ENCODE data around the gene PPP1R15B.

PPP1R15B gene

DNA sequence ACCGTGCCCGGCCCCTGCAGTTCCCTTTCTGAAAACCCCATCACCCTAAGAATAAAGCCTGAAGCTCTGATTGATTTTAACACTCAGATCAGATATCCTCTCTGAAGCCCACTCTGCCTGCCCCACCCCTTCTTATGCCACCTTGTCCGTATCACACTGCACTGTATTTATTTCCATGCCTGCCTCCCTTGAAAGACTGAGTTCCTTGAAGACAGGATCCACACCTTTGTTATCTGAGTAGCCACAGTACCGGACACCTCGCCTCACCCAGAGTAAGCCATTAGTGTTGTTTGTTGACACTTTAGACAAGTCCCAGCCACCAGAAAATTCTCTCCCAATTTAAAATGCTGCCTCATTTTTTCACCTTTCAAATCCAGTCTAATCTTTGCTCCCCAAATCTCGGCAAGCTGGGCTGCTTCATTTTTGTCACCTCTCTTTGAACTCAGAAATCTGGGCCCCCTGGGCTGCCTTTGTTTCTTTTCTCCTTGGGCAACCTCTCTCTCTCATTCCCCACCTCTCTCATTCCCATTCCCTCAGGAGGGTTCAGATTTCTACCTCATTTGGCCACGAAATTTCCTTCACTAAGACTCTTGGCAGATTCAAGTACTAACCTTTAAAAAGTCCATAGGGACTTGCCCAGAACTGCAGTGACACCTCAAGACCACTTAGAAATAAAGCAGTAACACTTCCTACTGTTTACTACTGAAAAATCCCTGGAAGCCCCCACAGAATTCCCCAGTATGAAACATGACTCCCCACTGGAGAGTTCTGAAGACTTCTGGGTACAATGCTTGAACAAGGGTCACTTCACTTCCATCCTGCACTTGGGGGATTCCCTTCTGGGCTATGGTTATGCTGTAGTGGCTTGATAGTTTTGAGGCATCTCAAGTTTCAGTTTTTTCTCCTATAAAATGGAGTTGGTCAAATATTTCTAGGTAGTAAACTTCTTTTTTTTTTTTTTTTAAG is 8.7 kb upstream of the PPP1R15B start:
- DNase-seq (ENCODE audit: low spot score): no peak

DNA sequence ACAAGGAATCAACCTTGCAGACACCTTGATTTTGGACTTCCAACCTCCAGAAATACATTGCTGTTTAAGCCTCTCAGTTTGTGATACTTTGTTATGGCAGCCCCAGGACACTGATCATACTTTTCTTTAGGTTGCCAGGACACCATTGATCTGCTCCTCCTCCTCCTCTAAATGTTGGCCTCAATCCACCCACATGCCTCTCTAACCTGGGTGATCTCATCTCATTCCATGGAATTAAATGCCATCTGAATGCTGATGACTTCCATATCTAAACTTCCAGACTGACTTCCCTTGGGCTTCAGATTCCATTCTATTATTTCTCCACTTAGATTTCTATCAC is 7.4 kb upstream of the PPP1R15B start:
- no peak for DNase-seq (ENCODE audit: low spot score)

DNA sequence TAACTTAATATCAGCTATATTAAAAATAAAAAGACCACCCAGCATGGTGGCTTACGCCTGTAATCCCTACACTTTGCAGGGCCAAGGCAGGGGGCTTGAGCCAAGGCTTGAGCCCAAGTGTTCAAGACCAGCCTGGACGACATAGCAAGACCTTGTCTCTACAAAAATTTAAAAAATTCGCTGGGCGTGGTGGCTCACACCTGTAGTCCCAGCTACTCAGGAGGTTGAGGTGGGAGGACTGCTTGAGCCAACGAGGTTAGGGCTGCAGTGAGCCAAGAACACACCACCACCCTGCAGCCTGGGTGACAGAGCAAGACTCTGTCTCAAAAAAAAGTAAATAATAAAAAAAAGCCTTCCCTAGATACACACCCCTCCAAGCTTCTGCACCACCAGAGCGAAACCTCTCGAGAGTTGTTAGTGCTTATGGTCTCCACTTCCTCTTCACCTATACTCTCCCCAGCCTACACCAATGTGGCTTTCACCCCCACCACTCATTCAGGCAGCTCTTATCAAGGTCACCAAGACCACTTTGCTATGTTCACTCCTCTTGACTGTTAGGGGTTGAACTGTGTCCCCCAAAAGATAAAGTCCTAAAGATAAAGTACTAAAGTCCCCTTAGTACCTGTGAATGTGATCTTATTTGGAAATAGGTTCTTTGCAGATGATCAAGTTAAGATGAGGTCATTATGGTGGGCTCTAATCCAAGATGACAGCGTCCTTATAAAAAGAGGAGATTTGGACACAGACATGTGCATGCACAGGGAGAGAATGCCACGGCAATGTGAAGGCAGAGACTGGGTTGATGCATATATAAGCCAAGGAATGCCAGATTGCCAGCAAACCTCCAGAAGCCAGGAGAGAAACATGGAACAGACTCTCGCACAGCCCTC is 6.8 kb upstream of the PPP1R15B start:
- no peak for DNase-seq (ENCODE audit: low spot score)

DNA sequence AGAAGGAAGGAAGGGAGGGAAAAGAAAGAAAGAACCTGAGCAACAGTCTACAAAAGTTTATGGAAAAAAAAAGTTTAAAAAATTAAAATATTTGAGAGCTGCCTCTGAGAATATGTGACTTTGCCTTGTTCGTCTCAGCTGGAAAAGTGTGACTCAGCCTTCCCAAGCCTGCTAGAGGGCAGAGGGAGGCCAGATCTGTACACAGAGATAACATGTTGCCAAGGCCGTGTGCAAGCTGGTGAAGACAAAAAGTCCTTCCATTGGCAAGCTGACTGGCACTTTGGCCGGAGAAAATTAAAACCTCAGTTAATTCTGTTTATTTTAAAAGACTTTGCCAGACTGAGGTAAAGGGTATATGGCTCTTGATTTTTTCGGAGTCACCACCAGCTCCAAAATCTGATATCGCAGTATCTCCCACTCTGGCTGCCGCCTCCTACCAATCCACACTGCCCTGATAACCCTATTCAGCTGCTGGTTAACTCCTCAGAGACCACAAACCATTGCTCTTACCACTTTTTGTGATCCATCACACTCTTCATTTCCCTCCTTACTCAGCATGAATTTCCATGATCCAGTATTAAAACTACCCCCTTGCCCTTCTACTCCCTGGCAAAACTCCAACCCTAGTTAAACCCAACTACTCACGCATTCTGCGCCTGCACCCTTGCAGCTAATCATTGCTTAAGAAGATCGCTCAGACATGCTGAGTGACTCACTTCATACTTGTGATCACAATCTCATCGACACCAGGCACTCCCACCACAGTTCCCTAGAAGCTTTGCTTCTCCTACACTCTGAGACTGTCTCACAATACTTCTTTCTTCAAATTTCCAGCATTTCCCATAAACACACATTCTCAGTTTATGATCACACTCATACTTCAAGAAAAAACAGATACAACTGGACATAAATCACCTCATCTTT is 5.7 kb upstream of the PPP1R15B start:
- DNase-seq (ENCODE audit: low spot score): peak; percentile 87

DNA sequence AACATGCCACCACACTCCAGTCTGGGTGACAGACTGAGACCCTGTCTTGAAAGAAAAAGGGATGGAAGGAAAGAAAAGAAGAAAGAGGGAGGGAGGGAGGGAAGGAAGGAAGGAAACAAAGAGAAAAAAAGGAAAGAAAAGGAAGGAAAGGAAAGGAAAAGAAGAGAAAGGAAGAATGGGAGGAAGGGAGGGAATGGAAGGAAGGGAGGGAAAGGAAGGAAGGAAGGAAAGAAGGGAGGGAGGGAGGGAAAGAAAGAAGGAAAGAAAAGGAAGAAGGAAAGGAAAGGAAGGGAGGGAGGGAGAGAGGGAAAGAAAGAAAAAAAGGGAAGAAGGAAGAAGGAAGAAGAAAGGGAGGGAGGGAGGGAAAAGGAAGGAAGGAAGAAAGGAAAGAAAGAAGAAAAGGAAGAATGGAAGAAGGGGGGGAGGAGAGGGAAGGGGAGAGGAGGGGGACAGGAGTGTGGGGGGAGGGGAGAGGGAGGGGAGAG is 5.0 kb upstream of the PPP1R15B start:
- DNase-seq (ENCODE audit: low spot score): no peak

DNA sequence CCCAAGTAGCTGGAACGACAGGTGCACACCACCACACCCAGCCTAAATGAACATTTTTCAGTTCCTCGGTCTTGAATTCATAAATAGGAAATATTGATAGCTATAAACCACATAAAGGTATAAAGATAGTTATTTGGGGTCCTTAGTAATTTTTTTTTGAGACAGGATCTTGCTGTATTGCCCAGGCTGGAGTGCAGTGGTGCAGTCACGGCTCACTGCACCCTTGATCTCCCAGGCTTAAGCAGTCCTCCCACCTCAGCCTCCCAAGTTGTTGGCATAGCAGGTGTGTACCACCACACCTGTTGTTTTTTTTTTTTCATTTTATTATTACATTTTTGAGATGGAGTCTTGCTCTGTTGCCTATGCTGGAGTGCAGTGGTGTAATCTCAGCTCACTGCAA is 3.7 kb upstream of the PPP1R15B start:
- DNase-seq (ENCODE audit: low spot score): no peak

DNA sequence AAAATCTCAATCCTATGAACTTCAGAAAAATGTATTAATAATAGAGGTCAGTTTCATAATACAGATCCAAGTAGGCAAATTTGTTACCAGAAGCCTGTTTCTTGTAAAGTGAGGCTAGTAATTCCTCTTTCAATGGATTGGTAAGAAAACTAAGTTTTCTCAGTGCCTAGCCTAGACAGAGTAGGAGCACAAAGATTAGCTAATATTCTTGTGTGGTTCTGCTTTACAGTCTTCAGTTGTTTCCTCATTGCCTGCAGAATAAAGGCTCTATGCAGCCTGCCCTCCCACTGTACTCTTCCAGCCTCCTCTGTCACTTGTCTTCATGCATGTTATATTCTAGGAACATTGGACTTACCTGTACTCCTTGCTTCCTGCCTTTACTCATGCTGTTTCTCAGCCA is 2.4 kb upstream of the PPP1R15B start:
- DNase-seq (ENCODE audit: low spot score): no peak

DNA sequence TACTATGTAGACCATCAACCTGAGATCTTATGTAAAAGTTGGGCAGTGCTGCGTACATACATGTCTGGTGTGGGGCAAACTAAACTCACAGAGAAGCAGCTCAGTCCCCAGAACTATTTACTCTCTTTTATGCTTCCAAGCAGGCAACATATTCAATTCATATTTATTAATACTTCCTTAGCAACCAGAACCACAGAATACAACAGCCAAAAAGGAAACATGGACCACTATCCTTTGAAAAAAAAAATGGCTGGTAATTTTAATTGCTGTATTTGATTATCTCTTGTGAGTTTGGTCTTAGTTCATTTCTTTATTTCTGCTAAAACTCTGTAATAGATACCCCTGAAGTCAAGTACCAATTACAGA is 1.5 kb upstream of the PPP1R15B start:
- no peak for DNase-seq (ENCODE audit: low spot score)

DNA sequence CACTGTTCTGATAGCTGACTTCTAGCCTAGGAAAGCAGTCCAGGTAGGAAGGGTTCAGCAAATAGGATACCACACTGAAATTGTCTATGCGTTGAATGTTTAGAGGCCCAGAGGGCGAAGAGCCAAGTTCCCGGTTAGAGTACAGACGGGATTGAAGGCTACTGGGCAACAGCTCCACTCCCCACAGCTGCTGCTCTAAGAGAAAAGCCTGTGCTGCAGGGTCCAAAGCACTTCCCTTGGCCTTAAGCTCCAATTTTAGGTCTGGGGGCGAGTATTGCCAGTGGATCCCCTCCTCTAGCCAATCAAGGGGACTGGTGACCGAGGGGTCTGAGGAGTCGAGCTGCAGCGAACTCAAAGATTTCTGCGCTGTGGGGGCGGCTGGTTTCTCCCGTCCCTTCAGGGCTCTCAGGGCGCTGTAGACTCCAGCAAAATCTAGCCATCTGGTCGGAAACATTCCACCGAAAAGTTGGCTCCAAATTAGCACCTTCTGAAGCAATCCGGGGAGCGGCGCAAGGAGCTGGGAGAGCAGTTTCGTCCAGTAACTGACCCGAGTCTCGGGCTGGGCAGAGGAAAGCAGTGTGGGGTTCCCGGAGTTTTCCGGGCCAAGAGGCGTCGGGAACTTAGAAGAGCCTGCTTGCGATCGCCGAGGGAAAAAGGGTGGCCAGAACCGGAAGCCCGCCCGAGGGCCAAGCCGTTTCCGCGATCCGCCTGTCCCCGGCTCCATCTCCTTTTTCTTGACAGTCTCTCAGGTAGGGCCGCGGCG is 748 bp downstream of the PPP1R15B start:
- DNase-seq (ENCODE audit: low spot score): peak; percentile 64

DNA sequence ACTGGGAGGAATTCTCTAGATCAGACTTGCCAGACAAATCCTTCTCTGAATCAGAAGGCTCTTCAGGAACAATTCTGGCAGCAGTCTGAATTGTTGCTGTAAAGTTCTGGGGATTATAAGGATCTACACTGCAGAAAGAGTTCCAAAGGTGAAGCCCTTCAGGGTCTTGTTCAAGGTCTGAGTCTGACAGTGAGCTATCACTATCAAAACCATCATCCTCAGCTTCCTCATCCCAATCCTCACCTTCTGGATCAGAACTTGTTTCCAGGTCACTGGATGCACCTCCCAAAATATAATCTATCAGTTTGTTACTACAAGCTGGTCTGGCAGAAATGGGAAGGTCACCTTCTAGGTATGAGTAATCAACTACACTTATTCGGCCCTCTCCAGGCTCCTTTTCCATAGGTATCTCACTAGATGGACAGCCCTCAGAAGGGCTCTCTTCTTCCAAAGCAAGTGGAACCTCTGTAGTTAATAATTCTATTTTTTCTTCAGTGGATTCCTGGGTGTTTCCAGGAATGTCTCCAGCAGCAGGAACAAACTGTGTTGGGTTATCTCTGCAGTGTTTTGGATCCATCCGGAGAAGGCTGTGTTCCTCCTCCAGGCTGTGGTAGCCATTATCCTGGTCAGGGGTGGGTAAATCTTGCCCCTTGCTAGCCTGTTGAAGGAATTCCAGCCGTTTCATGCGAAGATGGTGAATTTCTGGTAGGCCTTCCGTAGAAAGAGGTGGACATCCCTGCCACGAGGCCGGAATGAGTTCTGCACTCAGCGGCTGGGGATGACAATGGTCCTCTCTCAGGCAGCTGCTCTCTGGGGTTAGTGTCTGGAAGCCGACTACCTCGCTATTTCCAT is 1.6 kb downstream of the PPP1R15B start:
- peak; percentile 63 for DNase-seq (ENCODE audit: low spot score)

DNA sequence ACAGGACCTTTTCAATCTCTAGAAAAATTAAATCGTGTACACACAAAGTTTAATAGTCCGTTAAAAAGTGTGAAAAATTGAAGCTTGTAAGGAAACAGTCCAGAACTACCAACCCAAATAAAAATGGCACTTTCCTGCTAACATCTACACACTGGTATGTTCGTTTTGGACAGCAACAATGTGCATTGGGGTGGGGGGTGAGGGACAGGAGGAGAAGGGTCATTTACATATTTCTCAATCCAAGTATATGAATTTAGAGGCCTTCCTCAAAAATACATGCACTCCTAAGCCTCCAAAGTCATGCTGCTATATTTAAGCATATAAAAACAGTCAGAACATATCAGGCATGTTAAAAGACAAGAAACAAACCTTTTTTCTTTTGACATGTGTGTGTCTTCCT is 2.5 kb downstream of the PPP1R15B start:
- DNase-seq (ENCODE audit: low spot score): no peak

DNA sequence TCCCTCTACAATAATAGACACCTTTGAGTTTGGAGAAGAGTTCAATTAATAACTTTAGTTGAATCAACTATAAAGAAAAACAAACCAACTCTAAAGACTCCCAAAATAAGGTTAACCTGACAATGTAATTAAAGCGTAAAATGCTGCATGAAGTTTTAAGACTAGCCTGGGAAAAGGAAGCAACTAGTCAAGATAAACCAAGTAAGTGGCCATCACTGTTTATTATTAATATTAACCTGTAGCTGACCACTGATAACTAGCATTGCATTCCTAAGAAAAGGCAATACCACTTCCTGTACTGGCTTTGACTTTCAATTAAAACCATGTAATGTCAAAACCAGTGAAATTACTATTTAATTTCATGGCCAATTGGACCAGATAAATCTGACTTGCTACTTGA is 3.0 kb downstream of the PPP1R15B start:
- no peak for DNase-seq (ENCODE audit: low spot score)

DNA sequence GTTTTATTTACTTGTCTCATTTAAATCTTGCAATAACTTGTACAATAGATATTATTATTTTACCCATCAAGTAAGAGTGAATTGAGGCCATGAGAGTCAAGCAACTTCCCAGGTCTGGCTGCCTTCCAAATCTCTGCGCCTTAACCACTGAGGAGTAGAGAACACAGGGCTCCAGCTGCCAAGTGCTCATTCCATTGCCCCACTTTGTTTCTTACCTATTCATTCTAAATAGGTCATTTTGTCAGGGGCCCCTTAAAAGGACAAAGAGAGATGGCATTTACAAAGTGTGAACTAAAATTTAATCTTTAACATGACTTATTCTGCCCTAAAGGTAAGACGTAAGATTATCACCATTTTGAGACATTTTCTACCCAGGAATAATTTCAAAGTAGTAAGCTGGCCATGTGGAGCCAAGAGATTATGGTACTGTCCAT is 3.5 kb downstream of the PPP1R15B start:
- DNase-seq (ENCODE audit: low spot score): peak; percentile 83

DNA sequence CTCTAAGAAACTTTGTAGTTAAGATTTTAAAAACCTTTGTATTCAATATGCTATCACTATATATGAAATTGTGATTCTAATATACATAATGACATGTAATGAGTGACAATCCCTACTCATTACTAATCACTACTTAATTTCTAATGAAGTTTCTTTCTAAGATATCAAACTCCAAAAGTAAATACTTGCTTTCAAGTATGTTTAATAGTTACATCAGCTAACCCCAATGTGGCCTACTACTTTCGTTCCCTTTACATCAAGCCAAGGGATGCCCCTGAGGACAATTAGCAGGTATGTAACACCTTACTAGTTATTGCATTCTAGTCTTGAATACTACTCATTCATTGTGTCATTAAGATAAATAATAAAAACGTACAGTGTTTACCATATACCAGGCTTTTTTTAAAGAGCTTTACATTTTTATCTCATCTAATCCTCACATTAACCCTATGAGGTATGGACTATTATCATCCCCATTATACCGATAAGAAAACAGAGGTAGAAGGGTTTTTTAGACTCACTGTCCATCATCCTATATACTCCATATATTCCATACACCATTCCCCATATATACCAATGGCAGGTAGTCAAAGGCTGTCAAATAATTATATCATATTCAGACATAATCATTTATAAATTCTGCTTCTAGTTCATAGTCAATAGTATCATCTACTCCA is 4.2 kb downstream of the PPP1R15B start:
- DNase-seq (ENCODE audit: low spot score): peak; percentile 39

DNA sequence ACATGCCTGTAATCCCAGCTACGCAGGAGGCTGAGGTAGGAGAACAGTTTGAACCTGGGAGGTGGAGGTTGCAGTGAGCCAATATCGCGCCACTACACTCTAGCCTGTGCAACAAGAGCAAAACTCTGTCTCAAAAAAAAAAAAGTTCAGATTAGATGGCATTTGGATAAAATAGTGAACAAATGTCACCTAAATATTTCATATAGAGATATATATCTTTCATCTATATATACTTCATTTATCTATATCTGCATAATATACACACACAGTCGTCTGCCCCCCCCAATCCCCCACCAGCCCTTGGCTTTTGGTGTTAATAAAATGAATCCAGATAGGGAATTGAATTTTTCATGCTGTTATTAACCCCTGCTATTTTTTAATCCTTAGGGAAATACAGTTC is 5.0 kb downstream of the PPP1R15B start:
- DNase-seq (ENCODE audit: low spot score): no peak

DNA sequence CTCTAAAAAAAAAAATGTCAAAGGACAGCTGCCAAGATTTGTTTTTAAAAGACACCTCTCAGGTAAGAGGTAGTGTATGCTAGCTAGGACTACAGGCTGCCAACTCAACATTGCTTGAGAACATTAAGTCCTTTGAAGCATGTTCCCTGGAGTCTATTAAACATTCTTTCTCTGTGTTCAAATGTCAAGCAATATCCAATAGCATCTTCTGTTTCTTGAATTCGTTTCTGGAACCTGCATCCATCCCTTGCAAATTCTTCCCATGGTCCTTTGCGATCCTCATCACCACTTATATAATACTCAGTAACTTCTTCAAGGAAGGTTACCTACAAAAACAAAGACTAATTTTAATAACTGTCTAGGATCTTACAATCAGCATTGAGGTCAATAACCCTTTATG is 5.6 kb downstream of the PPP1R15B start:
- no peak for DNase-seq (ENCODE audit: low spot score)

DNA sequence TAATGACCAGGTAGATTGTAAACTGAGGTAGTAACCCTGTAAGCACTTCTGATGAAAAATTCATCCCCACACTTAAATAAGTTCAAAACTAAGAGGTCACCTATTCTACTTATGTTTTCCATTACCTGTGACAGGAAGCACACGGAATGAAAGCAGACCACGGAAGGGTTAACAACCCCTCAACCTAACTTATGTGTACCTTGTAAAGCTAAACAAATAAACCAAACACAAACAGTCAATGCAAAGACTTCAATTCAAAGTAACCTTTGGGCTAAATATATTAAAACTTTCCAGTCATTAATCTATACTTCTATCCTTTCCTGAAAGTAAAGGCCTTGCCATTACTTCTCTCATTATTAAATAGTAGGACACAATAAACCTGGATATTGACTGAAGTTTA is 7.0 kb downstream of the PPP1R15B start:
- no peak for DNase-seq (ENCODE audit: low spot score)

DNA sequence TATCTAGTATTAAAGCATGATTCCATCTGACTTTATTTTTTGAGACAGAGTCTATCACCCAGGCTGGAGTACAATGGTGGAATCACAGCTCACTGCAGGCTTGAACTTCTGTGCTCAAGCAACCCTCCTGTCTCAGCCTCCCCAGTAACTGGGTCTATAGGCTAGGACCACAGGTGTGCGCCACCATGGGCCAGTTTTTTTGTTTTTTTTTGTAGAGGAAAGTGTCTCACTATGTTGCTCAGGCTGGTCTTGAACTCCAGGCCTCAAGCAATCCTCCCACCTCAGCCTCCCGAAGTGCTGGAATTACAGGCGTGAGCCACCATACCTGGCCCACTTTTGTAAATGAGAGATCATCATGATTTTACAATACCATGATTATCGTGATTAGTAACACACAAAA is 9.2 kb downstream of the PPP1R15B start:
- DNase-seq (ENCODE audit: low spot score): no peak

DNA sequence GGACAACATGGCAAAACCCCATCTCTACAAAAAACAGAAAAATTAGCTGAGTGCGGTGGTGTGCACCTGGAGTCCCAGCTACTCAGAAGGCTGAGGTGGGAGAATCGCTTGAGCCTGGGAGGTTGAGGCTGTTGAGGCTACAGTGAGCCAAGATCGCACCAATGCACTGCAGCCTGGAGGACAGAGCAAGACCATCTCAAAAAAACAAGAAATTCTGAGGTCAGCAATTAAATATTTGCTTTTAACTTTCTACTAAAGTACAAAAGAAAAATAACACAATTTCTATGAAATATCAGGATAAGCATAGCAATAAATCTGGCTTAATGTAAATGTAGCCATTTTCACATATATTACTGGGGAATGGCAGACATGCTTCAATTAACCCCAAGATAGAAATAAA is 9.9 kb downstream of the PPP1R15B start:
- DNase-seq (ENCODE audit: low spot score): no peak

Data from hematopoietic multipotent progenitor cell treated with erythropoietin and hydrocortisone succinate and interleukin-3 and kit ligand, for 17 days (in vitro differentiated cells).